HCT116 (cell line): Measurements from ENCODE around the gene PPIL1. TPM values are rescaled to one million over a fixed set of nuclear protein-coding genes. Genes with fewer than 3 reads are reported as not detected.

Experiments
- ATAC-seq: fragments of 200-7000 bp; cut with Tn5 transposase; 2 replicates; pipeline ENCODE4 v1.9.1; 2020; ENCODE audit warnings: mild to moderate bottlenecking, moderate library complexity
- BruUV-seq: library from RNA; stranded (reverse); fragments of 400-500 nt; replicated peaks from 2 replicates; lab custom pipeline; 2021; lab: Mats Ljungman, UMichigan
- CTCF ChIA-PET: fragments of 300-600 bp; sonication (Branson Sonifier 250); formaldehyde crosslinking; loops from one replicate; lab custom pipeline; 2021; ENCODE audit warnings: antibody characterized with exemption; lab: Charles Lee
- POLR2A ChIA-PET: fragments of 300-600, 350-600 bp; sonication (Branson Sonifier 250); formaldehyde crosslinking; loops from one replicate; lab custom pipeline; 2021; ENCODE audit warnings: antibody characterized with exemption; lab: Charles Lee
- RAD21 ChIA-PET, 2 experiments: fragments of 300-600 bp; sonication (Branson Sonifier 250); formaldehyde crosslinking; loops; one replicate each; lab custom pipeline; 2023; ENCODE audit warnings: low total read pairs in 2 of 2; ENCODE audit not compliant: uncharacterized antibody in 2 of 2, unreplicated experiment in 2 of 2, low non-redundant PET in 1 of 2; lab: Charles Lee
- DNase-seq: peaks from one replicate; pipeline ENCODE4 v3.0.0-alpha.2; 2010; ENCODE audit warnings: low read depth, low spot score
- H2AFZ ChIP-seq: fragments of 200-600 bp; shearing (Covaris generic), sonication (generic); 2 replicates; pipeline ENCODE4 v1.6.1; 2017; ENCODE audit warnings: low read depth, mixed run types, mixed read lengths, antibody characterized with exemption, low read length; ENCODE audit not compliant: poor library complexity, severe bottlenecking
- H3K27ac ChIP-seq: 2 replicates; pipeline ENCODE4 v1.5.1; 2012; ENCODE audit warnings: low read depth, low read length
- H3K27me3 ChIP-seq: fragments of 200-600 bp; sonication (generic); 2 replicates; pipeline ENCODE4 v1.6.1; 2016; ENCODE audit warnings: mixed run types, low read length, mixed read lengths; ENCODE audit not compliant: insufficient read depth
- H3K36me3 ChIP-seq, 2 experiments: fragments of 200-500 bp in 1 of 2; fragments of 200-600 bp in 1 of 2; sonication (Bioruptor generic) in 1 of 2; sonication (generic) in 1 of 2; 2 replicates each; pipeline versions ENCODE4 v1.5.1 to v1.6.1; 2014 to 2016; ENCODE audit warnings: low read length in 2 of 2, inconsistent platforms in 1 of 2, mixed read lengths in 1 of 2, mixed run types in 1 of 2; ENCODE audit not compliant: insufficient read depth in 2 of 2, control insufficient read depth in 1 of 2
- H3K4me1 ChIP-seq, 2 experiments: fragments of 200-600 bp in 1 of 2; sonication (generic) in 1 of 2; 2 replicates each; pipeline versions ENCODE4 v1.5.1 to v1.6.1; 2012 to 2017; ENCODE audit warnings: low read length in 2 of 2, inconsistent platforms in 1 of 2, mild to moderate bottlenecking in 1 of 2, mixed read lengths in 1 of 2, mixed run types in 1 of 2, moderate library complexity in 1 of 2; ENCODE audit not compliant: insufficient read depth in 2 of 2, control insufficient read depth in 1 of 2
- H3K4me2 ChIP-seq: fragments of 200-600 bp; sonication (generic); 2 replicates; pipeline ENCODE4 v1.6.1; 2017; ENCODE audit warnings: mixed run types, low read length, mixed read lengths
- H3K4me3 ChIP-seq, 2 experiments: fragments of 200-600 bp in 1 of 2; sonication (generic) in 1 of 2; replicated peaks in 1 of 2; 2 replicates each; pipeline ENCODE4 v1.5.1; 2011 to 2016; ENCODE audit warnings: low read length in 2 of 2, control low read depth in 1 of 2, low read depth in 1 of 2, mild to moderate bottlenecking in 1 of 2, mixed read lengths in 1 of 2, mixed run types in 1 of 2
- H3K79me2 ChIP-seq: fragments of 200-600 bp; sonication (generic); 2 replicates; pipeline ENCODE4 v1.6.1; 2017; ENCODE audit warnings: mild to moderate bottlenecking, mixed run types, low read length, moderate library complexity, mixed read lengths; ENCODE audit not compliant: insufficient read depth
- H3K9ac ChIP-seq: fragments of 200-600 bp; sonication (generic); 2 replicates; pipeline ENCODE4 v1.6.1; 2016; ENCODE audit warnings: low read length, mixed read lengths
- H3K9me2 ChIP-seq: fragments of 200-600 bp; sonication (generic), shearing (Covaris generic); 2 replicates; pipeline ENCODE4 v1.6.1; 2017; ENCODE audit warnings: mixed run types, mild to moderate bottlenecking, moderate library complexity; ENCODE audit not compliant: insufficient read depth
- H3K9me3 ChIP-seq, 2 experiments: fragments of 200-500 bp in 1 of 2; fragments of 200-600 bp in 1 of 2; sonication (Bioruptor generic) in 1 of 2; sonication (generic) in 1 of 2; 2 replicates each; pipeline ENCODE4 v1.6.1; 2014 to 2017; ENCODE audit warnings: low read length in 2 of 2, mixed read lengths in 2 of 2, inconsistent platforms in 1 of 2, low read depth in 1 of 2, mild to moderate bottlenecking in 1 of 2, mixed run types in 1 of 2, moderate library complexity in 1 of 2; ENCODE audit not compliant: control insufficient read depth in 1 of 2, insufficient read depth in 1 of 2
- H4K20me1 ChIP-seq: fragments of 200-600 bp; sonication (generic), shearing (Covaris generic); 2 replicates; pipeline ENCODE4 v1.6.1; 2017; ENCODE audit warnings: mixed run types, mild to moderate bottlenecking, moderate library complexity; ENCODE audit not compliant: insufficient read depth
- CEBPB ChIP-seq: IDR thresholded peaks from 2 replicates; pipeline ENCODE4 v1.6.1; 2012; ENCODE audit warnings: low read depth
- EGR1 ChIP-seq: IDR thresholded peaks from 2 replicates; pipeline ENCODE4 v1.6.1; 2012; ENCODE audit warnings: low read depth
- EZH2 ChIP-seq: fragments of 200-600 bp; sonication (generic); IDR thresholded peaks from 2 replicates; pipeline ENCODE4 v1.6.1; 2017; ENCODE audit warnings: antibody characterized with exemption, mixed run types
- POLR2AphosphoS5 ChIP-seq: IDR thresholded peaks from 2 replicates; pipeline ENCODE4 v1.6.1; 2011; ENCODE audit warnings: mild to moderate bottlenecking, low read depth, low read length, moderate library complexity
- SRF ChIP-seq: IDR thresholded peaks from 2 replicates; pipeline ENCODE4 v1.6.1; 2012; ENCODE audit warnings: low read depth
- intact Hi-C: fragments of 100-400 bp; cut with micrococcal nuclease; formaldehyde crosslinking; loops from 2 replicates; pipeline ENCODE4 v1.10.0; 2022
- total RNA-seq: library from RNA; stranded (reverse); gene quantifications from one replicate; pipeline ENCODE4 v1.2.1, GENCODE V29; 2021; ENCODE audit not compliant: unreplicated experiment
- TF ChIP-seq, protein P1 (sequence below), 3 experiments: fragments of 200-600 bp in 1 of 3; sonication (generic) in 1 of 3; IDR thresholded peaks in 2 of 3; conservative IDR thresholded peaks in 1 of 3; 2 replicates each; pipeline ENCODE4 v1.5.1; 2012 to 2017; ENCODE audit warnings: low read depth in 2 of 3, low read length in 2 of 3, antibody characterized with exemption in 1 of 3, borderline replicate concordance in 1 of 3, control low read depth in 1 of 3, mild to moderate bottlenecking in 1 of 3, mixed read lengths in 1 of 3, mixed run types in 1 of 3, moderate library complexity in 1 of 3; ENCODE audit not compliant: insufficient read depth in 1 of 3

Gene PPIL1
- total RNA-seq, 1 experiment from 2014 or later: 42.0 TPM

DNA sequence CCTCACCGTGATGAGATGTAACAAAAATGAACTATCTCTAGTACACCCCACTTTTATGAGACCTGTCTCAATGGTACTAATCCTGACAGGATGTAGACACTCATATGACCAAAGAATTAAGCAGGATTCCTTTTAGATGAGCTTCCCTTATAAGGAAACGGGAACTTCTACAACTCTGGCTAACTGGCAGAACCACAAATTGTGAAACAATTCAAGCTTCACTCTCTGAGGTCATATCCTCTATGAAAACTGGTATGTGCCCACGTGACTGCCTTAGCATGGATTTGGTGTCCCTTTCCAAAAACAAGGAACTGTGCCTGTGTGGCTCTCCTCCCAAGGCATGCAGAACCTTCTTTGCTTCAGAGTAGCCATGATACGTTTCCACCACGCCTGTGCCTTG lies 21.3 kb downstream of the PPIL1 start:
- Histone ChIP-seq H3K27me3 (no peaks in the 10 kb centered on the region), H3K4me1 (no peaks in the 10 kb centered on the region; a peak in 1 of 4 replicates), H3K79me2 (peaks cover 11% of the 10 kb centered on the region; the same call in 1 of the 2 replicates), H4K20me1 (no peaks in the 10 kb centered on the region), H2AFZ (no peak overlapping the region), H3K9me3 (no peaks in the 10 kb centered on the region), H3K9ac (no peak overlapping the region), H3K4me3 (no peak overlapping the region), H3K36me3 (peaks cover 5 to 16% of the 10 kb centered on the region in 2 experiments; a peak in 3 of 4 replicates), H3K4me2 (no peak overlapping the region), H3K9me2 (no peaks in the 10 kb centered on the region), H3K27ac (no peak overlapping the region)
- ChIA-PET RAD21 (no interaction called here), CTCF (interaction anchor here (1.5 to 3.5 kb wide), 3 partner anchors 11 to 32 kb away, joined by 4 to 21 read pairs (median 7); partner anchors contain the start of genes C6orf89 and PPIL1), POLR2A (no interaction called here)
- intact Hi-C loops: no loop called here
- no TSS peak for BruUV-seq
- ATAC-seq: no peak
- TF ChIP-seq SRF: no peak
- TF ChIP-seq EZH2: no peak
- no peak for TF ChIP-seq EGR1
- no peak for TF ChIP-seq CEBPB
- TF ChIP-seq, protein P1, sequence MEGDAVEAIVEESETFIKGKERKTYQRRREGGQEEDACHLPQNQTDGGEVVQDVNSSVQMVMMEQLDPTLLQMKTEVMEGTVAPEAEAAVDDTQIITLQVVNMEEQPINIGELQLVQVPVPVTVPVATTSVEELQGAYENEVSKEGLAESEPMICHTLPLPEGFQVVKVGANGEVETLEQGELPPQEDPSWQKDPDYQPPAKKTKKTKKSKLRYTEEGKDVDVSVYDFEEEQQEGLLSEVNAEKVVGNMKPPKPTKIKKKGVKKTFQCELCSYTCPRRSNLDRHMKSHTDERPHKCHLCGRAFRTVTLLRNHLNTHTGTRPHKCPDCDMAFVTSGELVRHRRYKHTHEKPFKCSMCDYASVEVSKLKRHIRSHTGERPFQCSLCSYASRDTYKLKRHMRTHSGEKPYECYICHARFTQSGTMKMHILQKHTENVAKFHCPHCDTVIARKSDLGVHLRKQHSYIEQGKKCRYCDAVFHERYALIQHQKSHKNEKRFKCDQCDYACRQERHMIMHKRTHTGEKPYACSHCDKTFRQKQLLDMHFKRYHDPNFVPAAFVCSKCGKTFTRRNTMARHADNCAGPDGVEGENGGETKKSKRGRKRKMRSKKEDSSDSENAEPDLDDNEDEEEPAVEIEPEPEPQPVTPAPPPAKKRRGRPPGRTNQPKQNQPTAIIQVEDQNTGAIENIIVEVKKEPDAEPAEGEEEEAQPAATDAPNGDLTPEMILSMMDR (IDR thresholded peaks at IDR 0.05 in 2 of 3, conservative IDR thresholded peaks at IDR 0.05 in 1 of 3; ENCODE audit: borderline replicate concordance in 1 of 3, insufficient read depth in 1 of 3, low read depth in 2 of 3, low read length in 2 of 3): no peak
- TF ChIP-seq POLR2AphosphoS5: no peak
- no peak for DNase-seq
